GM23248 (cell line): ENCODE results near the gene CFTR. TPM values are rescaled to one million over a fixed set of nuclear protein-coding genes. Genes with fewer than 3 reads are reported as not detected.
"Not testable (repeated sequence)": the region's sequence is repeated elsewhere in the genome, so short reads cannot be mapped to it uniquely, and the experiment has no call there.

ENCODE experiments used
- DNase-seq: peaks from one replicate; pipeline ENCODE4 v3.0.0-alpha.2; 2015
- H2AFZ ChIP-seq: fragments of 200-600 bp; sonication (generic); 2 replicates; pipeline ENCODE4 v1.6.1; 2016; ENCODE audit warnings: antibody characterized with exemption
- H3F3A ChIP-seq: fragments of 200-600 bp; sonication (generic); 2 replicates; pipeline ENCODE4 v1.6.1; 2016; ENCODE audit warnings: mild to moderate bottlenecking, antibody characterized with exemption, mixed run types; ENCODE audit not compliant: insufficient read depth
- H3K27ac ChIP-seq: fragments of 200-600 bp; sonication (generic); 2 replicates; pipeline ENCODE4 v1.5.1; 2016; ENCODE audit warnings: mild to moderate bottlenecking
- H3K27me3 ChIP-seq: fragments of 200-600 bp; sonication (generic); replicated peaks from 2 replicates; pipeline ENCODE4 v1.6.1; 2016; ENCODE audit warnings: mild to moderate bottlenecking; ENCODE audit not compliant: insufficient read depth
- H3K36me3 ChIP-seq: fragments of 200-600 bp; sonication (generic); 2 replicates; pipeline ENCODE4 v1.6.1; 2016; ENCODE audit warnings: low read depth, mild to moderate bottlenecking
- H3K4me1 ChIP-seq: fragments of 200-600 bp; sonication (generic); 2 replicates; pipeline ENCODE4 v1.6.1; 2016; ENCODE audit warnings: mild to moderate bottlenecking; ENCODE audit not compliant: insufficient read depth
- H3K4me2 ChIP-seq: fragments of 200-600 bp; sonication (generic); one replicate; pipeline ENCODE4 v1.6.1; 2016; ENCODE audit warnings: mild to moderate bottlenecking; ENCODE audit not compliant: unreplicated experiment
- H3K4me3 ChIP-seq: fragments of 200-600 bp; sonication (generic); 2 replicates; pipeline ENCODE4 v1.5.1; 2016; ENCODE audit warnings: mild to moderate bottlenecking
- H3K79me2 ChIP-seq: fragments of 200-600 bp; sonication (generic); 2 replicates; pipeline ENCODE4 v1.6.1; 2016; ENCODE audit warnings: mild to moderate bottlenecking; ENCODE audit not compliant: insufficient read depth
- H3K9ac ChIP-seq: fragments of 200-600 bp; sonication (generic); 2 replicates; pipeline ENCODE4 v1.6.1; 2016; ENCODE audit warnings: mild to moderate bottlenecking
- H3K9me2 ChIP-seq: fragments of 200-600 bp; sonication (generic); 2 replicates; pipeline ENCODE4 v1.6.1; 2016; ENCODE audit warnings: mixed run types, mild to moderate bottlenecking, moderate library complexity; ENCODE audit not compliant: insufficient read depth
- H3K9me3 ChIP-seq: fragments of 200-600 bp; sonication (generic); one replicate; pipeline ENCODE4 v1.6.1; 2017; ENCODE audit warnings: low read depth
- H4K20me1 ChIP-seq: fragments of 200-600 bp; sonication (generic); 2 replicates; pipeline ENCODE4 v1.6.0; 2016; ENCODE audit not compliant: insufficient read depth
- EZH2 ChIP-seq: fragments of 200-600 bp; sonication (generic); IDR thresholded peaks from 2 replicates; pipeline ENCODE4 v1.6.1; 2018; ENCODE audit warnings: antibody characterized with exemption, mild to moderate bottlenecking; ENCODE audit not compliant: insufficient read depth, poor library complexity, severe bottlenecking
- EZH2phosphoT487 ChIP-seq: fragments of 200-600 bp; sonication (generic); IDR thresholded peaks from 2 replicates; pipeline ENCODE4 v1.6.1; 2018; ENCODE audit warnings: antibody characterized with exemption, moderate library complexity, mild to moderate bottlenecking, low read depth; ENCODE audit not compliant: insufficient read depth
- WGBS, 2 experiments: methylation state at CpG; one replicate each; pipeline ENCODE4 v1.1.6; 2015 to 2017; ENCODE audit warnings: low lambda C conversion rate in 2 of 2, low coverage in 1 of 2; ENCODE audit errors: missing lambda C conversion rate in 2 of 2; 5-methylcytosine and 5-hydroxymethylcytosine counted together
- in situ Hi-C: fragments of 300-500 bp; cut with MboI; formaldehyde crosslinking; loops from 2 replicates; pipeline ENCODE4 v1.15.0; 2020
- polyA plus RNA-seq: library from polyadenylated mRNA; unstranded; fragments of >200 nt; fragmentation: Nextera tagmentation; extraction: Ambion mirVana; gene quantifications from 2 replicates; pipeline ENCODE4 v1.2.1, GENCODE V29; 2016
- total RNA-seq: library from RNA; depleted of rRNA; stranded (reverse); fragments of >200 nt; shearing (Covaris generic); gene quantifications from 2 replicates; pipeline ENCODE4 v1.2.3, GENCODE V29; 2014

Gene CFTR
- total and polyA plus RNA-seq, 2 experiments from 2014 or later: not detected

GRCh38 chr7:117502331-117502730, 22.5 kb downstream of the CFTR start:
- in situ Hi-C loops: no loop called here
- no peaks in the 10 kb centered on the region for H3K36me3 ChIP-seq
- no peaks in the 10 kb centered on the region for H3F3A ChIP-seq
- H3K9me2 ChIP-seq: no peaks in the 10 kb centered on the region
- H3K27me3 ChIP-seq: no peaks in the 10 kb centered on the region
- DNase-seq: no peak
- no peaks in the 10 kb centered on the region for H4K20me1 ChIP-seq
- no peaks in the 10 kb centered on the region for H3K79me2 ChIP-seq
- H3K4me1 ChIP-seq: no peaks in the 10 kb centered on the region
- WGBS, 2 experiments: 24 to 25% methylated on average over 3 of the region's 3 CpGs
- H2AFZ ChIP-seq: no peak overlapping the region
- no peaks in the 10 kb centered on the region for H3K9me3 ChIP-seq
- TF ChIP-seq EZH2 (no peak), EZH2phosphoT487 (no peak)
- H3K4me2 ChIP-seq: no peak overlapping the region
- no peak overlapping the region for H3K9ac ChIP-seq
- no peak overlapping the region for H3K27ac ChIP-seq
- no peak overlapping the region for H3K4me3 ChIP-seq

- Histone ChIP-seq H3K36me3 (no peaks in the 10 kb centered on the region), H4K20me1 (no peaks in the 10 kb centered on the region), H3F3A (no peaks in the 10 kb centered on the region), H3K4me2 (no peak overlapping the region), H3K4me3 (no peak overlapping the region), H3K27me3 (no peaks in the 10 kb centered on the region), H2AFZ (no peak overlapping the region), H3K4me1 (no peaks in the 10 kb centered on the region), H3K9ac (no peak overlapping the region), H3K9me2 (no peaks in the 10 kb centered on the region), H3K9me3 (no peaks in the 10 kb centered on the region), H3K27ac (no peak overlapping the region), H3K79me2 (no peaks in the 10 kb centered on the region)
- WGBS, 2 experiments: 14 to 16% methylated on average over 3 of the region's 3 CpGs
- TF ChIP-seq EZH2phosphoT487 (no peak), EZH2 (no peak)
- in situ Hi-C loops: no loop called here
- no peak for DNase-seq
Measured at GRCh38 chr7:117505238-117505637, 25.4 kb downstream of the CFTR start.

GRCh38 chr7:117508676-117509075, 28.9 kb downstream of the CFTR start:
- TF ChIP-seq EZH2phosphoT487 (no peak), EZH2 (no peak)
- 17 to 27% methylated on average over 1 of the region's 1 CpG for WGBS, 2 experiments

GRCh38 chr7:117517194-117517593, 37.4 kb downstream of the CFTR start:
- H3K27ac ChIP-seq, H3K4me1 ChIP-seq, H2AFZ ChIP-seq, H3K36me3 ChIP-seq, H4K20me1 ChIP-seq, H3K4me2 ChIP-seq, H3K9me2 ChIP-seq, DNase-seq, H3K27me3 ChIP-seq, in situ Hi-C loops, H3K79me2 ChIP-seq, H3K4me3 ChIP-seq, H3K9ac ChIP-seq, H3K9me3 ChIP-seq, H3F3A ChIP-seq: not testable (repeated sequence)
- 18 to 25% methylated on average over 1 of the region's 1 CpG for WGBS, 2 experiments

More at GRCh38 chr7:117508676-117509075, 28.9 kb downstream of the CFTR start:
- H3F3A ChIP-seq: no peaks in the 10 kb centered on the region
- H3K9me3 ChIP-seq: no peaks in the 10 kb centered on the region
- DNase-seq: no peak
- no peaks in the 10 kb centered on the region for H3K36me3 ChIP-seq
- no peak overlapping the region for H3K4me3 ChIP-seq
- no peaks in the 10 kb centered on the region for H3K4me1 ChIP-seq
- H3K9ac ChIP-seq: no peak overlapping the region
- no peak overlapping the region for H3K27ac ChIP-seq
- no peak overlapping the region for H2AFZ ChIP-seq
- H3K79me2 ChIP-seq: no peaks in the 10 kb centered on the region
- H4K20me1 ChIP-seq: no peaks in the 10 kb centered on the region
- no peaks in the 10 kb centered on the region for H3K27me3 ChIP-seq
- H3K4me2 ChIP-seq: no peak overlapping the region
- no peaks in the 10 kb centered on the region for H3K9me2 ChIP-seq
- in situ Hi-C loops: no loop called here

- Histone ChIP-seq H3K9me3 (no peaks in the 10 kb centered on the region), H3K9ac (no peak overlapping the region), H3K4me2 (no peak overlapping the region), H3K27me3 (no peaks in the 10 kb centered on the region), H3K79me2 (no peaks in the 10 kb centered on the region), H3K9me2 (no peaks in the 10 kb centered on the region), H3K36me3 (no peaks in the 10 kb centered on the region), H3K4me1 (no peaks in the 10 kb centered on the region), H4K20me1 (no peaks in the 10 kb centered on the region), H3K27ac (no peak overlapping the region), H3K4me3 (no peak overlapping the region), H3F3A (no peaks in the 10 kb centered on the region), H2AFZ (no peak overlapping the region)
- DNase-seq: no peak
- in situ Hi-C loops: no loop called here
- no peak for TF ChIP-seq EZH2phosphoT487
- TF ChIP-seq EZH2: no peak
Measured at GRCh38 chr7:117530390-117530789, 50.6 kb downstream of the CFTR start.
